Measurements from ENCODE around the gene EPHA5. TPM values are rescaled to one million over a fixed set of nuclear protein-coding genes. Genes with fewer than 3 reads are reported as not detected.

EPHA5 gene
- total RNA-seq, 1 experiment from 2014 or later: 1.9 TPM

DNA sequence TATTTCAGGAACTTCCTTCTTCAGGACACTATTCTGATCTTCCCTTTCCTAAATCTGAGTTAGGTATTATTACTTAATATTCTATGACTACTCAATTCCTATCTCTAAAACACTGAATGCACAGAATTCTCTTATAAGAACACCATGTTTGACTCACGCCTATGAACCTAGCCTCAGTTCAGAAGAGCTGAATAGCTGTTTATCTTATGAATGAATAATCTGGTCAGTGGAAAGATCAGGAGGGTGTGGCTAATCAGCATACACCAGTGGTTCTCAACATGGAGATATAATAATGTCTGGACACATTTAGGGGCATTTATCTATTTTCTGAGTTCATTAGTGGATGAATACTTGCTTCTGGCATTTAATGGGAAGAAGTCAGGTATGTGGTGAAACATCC is 24.2 kb downstream of the EPHA5 start:
- H3K27ac ChIP-seq (ENCODE audit: low read length): no peak overlapping the region
- no peak for TF ChIP-seq POLR2AphosphoS5 (IDR thresholded peaks at IDR 0.05; ENCODE audit: low read depth, low read length)
- TF ChIP-seq, protein P1, sequence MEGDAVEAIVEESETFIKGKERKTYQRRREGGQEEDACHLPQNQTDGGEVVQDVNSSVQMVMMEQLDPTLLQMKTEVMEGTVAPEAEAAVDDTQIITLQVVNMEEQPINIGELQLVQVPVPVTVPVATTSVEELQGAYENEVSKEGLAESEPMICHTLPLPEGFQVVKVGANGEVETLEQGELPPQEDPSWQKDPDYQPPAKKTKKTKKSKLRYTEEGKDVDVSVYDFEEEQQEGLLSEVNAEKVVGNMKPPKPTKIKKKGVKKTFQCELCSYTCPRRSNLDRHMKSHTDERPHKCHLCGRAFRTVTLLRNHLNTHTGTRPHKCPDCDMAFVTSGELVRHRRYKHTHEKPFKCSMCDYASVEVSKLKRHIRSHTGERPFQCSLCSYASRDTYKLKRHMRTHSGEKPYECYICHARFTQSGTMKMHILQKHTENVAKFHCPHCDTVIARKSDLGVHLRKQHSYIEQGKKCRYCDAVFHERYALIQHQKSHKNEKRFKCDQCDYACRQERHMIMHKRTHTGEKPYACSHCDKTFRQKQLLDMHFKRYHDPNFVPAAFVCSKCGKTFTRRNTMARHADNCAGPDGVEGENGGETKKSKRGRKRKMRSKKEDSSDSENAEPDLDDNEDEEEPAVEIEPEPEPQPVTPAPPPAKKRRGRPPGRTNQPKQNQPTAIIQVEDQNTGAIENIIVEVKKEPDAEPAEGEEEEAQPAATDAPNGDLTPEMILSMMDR (IDR thresholded peaks at IDR 0.05): no peak
- no peaks in the 10 kb centered on the region for H3K9me3 ChIP-seq (ENCODE audit: control insufficient read depth, insufficient read depth, low read depth, low read length)
- in situ Hi-C loops (cut with HindIII; ENCODE audit: low pct_unique_long_range_greater_than_20kb, low sequenced_read_pairs): no loop called here
- H3K36me3 ChIP-seq (ENCODE audit: control insufficient read depth, insufficient read depth, low read length): no peaks in the 10 kb centered on the region
- no peak for ATAC-seq
- ChIA-PET CTCF (no interaction called here), POLR2A (no interaction called here)
- no TSS peak for BruUV-seq (replicated peaks)
- H3K27me3 ChIP-seq (ENCODE audit: control insufficient read depth, insufficient read depth, low read length): no peaks in the 10 kb centered on the region
- H3K4me3 ChIP-seq (ENCODE audit: low read depth in 2 of 2, low read length in 2 of 2): no peak overlapping the region
- no peaks in the 10 kb centered on the region for H3K4me1 ChIP-seq (ENCODE audit: control insufficient read depth, insufficient read depth, low read length)
- intact Hi-C loops (cut with micrococcal nuclease; ENCODE audit: unreplicated experiment): no loop called here
- no peak for DNase-seq (ENCODE audit: low read depth, low spot score)

DNA sequence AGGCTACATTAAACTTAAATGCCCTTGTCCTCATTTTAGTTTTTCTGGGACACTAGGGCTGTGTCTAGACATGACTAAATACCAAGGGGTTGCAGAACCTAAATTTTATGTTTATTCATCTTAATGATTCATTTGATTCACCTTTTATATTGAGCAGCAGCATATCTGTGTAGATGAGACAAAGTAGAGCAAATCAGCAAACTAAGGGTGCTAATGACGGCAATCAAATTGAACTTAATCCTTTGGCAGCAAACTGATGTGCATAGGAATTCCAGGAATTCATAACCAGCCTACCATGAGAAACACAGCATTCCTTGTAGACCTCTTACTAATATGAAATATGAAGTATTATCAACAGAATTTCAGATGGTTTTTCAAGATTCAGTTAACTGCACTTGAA is 25.1 kb downstream of the EPHA5 start:
- in situ Hi-C loops (cut with HindIII; ENCODE audit: low pct_unique_long_range_greater_than_20kb, low sequenced_read_pairs) (no loop called here), intact Hi-C loops (cut with micrococcal nuclease; ENCODE audit: unreplicated experiment) (no loop called here)
- Histone ChIP-seq H3K36me3 (ENCODE audit: control insufficient read depth, insufficient read depth, low read length) (no peaks in the 10 kb centered on the region), H3K27ac (ENCODE audit: low read length) (no peak overlapping the region), H3K27me3 (ENCODE audit: control insufficient read depth, insufficient read depth, low read length) (no peaks in the 10 kb centered on the region), H3K4me1 (ENCODE audit: control insufficient read depth, insufficient read depth, low read length) (no peaks in the 10 kb centered on the region), H3K4me3 (ENCODE audit: low read depth in 2 of 2, low read length in 2 of 2) (no peak overlapping the region), H3K9me3 (ENCODE audit: control insufficient read depth, insufficient read depth, low read depth, low read length) (no peaks in the 10 kb centered on the region)
- BruUV-seq (replicated peaks): no TSS peak
- ChIA-PET POLR2A (interaction anchor here (0.6 kb wide), 1 partner anchor 195 kb away, joined by 3 read pairs; no protein-coding TSS in a partner anchor), CTCF (no interaction called here)
- TF ChIP-seq, protein P1 (IDR thresholded peaks at IDR 0.05): no peak
- TF ChIP-seq SIN3A (IDR thresholded peaks at IDR 0.05; ENCODE audit: borderline replicate concordance, insufficient read depth, low read depth, low read length): no peak
- TF ChIP-seq, protein P2, sequence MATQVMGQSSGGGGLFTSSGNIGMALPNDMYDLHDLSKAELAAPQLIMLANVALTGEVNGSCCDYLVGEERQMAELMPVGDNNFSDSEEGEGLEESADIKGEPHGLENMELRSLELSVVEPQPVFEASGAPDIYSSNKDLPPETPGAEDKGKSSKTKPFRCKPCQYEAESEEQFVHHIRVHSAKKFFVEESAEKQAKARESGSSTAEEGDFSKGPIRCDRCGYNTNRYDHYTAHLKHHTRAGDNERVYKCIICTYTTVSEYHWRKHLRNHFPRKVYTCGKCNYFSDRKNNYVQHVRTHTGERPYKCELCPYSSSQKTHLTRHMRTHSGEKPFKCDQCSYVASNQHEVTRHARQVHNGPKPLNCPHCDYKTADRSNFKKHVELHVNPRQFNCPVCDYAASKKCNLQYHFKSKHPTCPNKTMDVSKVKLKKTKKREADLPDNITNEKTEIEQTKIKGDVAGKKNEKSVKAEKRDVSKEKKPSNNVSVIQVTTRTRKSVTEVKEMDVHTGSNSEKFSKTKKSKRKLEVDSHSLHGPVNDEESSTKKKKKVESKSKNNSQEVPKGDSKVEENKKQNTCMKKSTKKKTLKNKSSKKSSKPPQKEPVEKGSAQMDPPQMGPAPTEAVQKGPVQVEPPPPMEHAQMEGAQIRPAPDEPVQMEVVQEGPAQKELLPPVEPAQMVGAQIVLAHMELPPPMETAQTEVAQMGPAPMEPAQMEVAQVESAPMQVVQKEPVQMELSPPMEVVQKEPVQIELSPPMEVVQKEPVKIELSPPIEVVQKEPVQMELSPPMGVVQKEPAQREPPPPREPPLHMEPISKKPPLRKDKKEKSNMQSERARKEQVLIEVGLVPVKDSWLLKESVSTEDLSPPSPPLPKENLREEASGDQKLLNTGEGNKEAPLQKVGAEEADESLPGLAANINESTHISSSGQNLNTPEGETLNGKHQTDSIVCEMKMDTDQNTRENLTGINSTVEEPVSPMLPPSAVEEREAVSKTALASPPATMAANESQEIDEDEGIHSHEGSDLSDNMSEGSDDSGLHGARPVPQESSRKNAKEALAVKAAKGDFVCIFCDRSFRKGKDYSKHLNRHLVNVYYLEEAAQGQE (IDR thresholded peaks at IDR 0.05; ENCODE audit: insufficient read depth in 1 of 2, low read depth in 2 of 2, low read length in 1 of 2): no peak
- TF ChIP-seq TCF7L2 (IDR thresholded peaks at IDR 0.05; ENCODE audit: low read depth, low read length): no peak
- TF ChIP-seq POLR2AphosphoS5 (IDR thresholded peaks at IDR 0.05; ENCODE audit: low read depth, low read length): no peak
- ATAC-seq: no peak
- no peak for DNase-seq (ENCODE audit: low read depth, low spot score)
